Measurements from ENCODE around the gene BPIFA1. TPM values are rescaled to one million over a fixed set of nuclear protein-coding genes. Genes with fewer than 3 reads are reported as not detected.

BPIFA1 gene
- total RNA-seq, 4 donors from 2014 or later = not detected

GRCh38 chr20:33237989-33238388 is 2.2 kb downstream of the BPIFA1 start:
- no peak for DNase-seq (ENCODE audit: low spot score in 2 of 2)

GRCh38 chr20:33239418-33239817 is 3.6 kb downstream of the BPIFA1 start:
- Histone ChIP-seq H3K4me3 (no peak overlapping the region), H3K9me3 (no peaks in the 10 kb centered on the region), H3K4me1 (no peaks in the 10 kb centered on the region), H3K27me3 (no peaks in the 10 kb centered on the region), H3K36me3 (no peaks in the 10 kb centered on the region), H3K27ac (no peak overlapping the region)
- TF ChIP-seq EP300 (IDR thresholded peaks at IDR 0.05) (no peak), CTCF (IDR thresholded peaks at IDR 0.05) (no peak), POLR2A (IDR thresholded peaks at IDR 0.05) (no peak)
- DNase-seq (ENCODE audit: low spot score in 2 of 2) = no peak
- 42 to 46% methylated on average over 1 of the region's 1 CpG for WGBS, 2 donors

More at GRCh38 chr20:33237989-33238388, 2.2 kb downstream of the BPIFA1 start:
- TF ChIP-seq CTCF (IDR thresholded peaks at IDR 0.05) (no peak), POLR2A (IDR thresholded peaks at IDR 0.05) (no peak)
- H3K4me1 ChIP-seq = no peaks in the 10 kb centered on the region
- H3K27ac ChIP-seq = no peak overlapping the region
- H3K36me3 ChIP-seq = no peaks in the 10 kb centered on the region
- no peak overlapping the region for H3K4me3 ChIP-seq
- 77 to 79% methylated on average over 2 to 6 of the region's 6 CpGs for WGBS, 2 donors
- peaks cover 0 to 8% of the 10 kb centered on the region in 2 donors for H3K27me3 ChIP-seq
- no peaks in the 10 kb centered on the region for H3K9me3 ChIP-seq

DNA sequence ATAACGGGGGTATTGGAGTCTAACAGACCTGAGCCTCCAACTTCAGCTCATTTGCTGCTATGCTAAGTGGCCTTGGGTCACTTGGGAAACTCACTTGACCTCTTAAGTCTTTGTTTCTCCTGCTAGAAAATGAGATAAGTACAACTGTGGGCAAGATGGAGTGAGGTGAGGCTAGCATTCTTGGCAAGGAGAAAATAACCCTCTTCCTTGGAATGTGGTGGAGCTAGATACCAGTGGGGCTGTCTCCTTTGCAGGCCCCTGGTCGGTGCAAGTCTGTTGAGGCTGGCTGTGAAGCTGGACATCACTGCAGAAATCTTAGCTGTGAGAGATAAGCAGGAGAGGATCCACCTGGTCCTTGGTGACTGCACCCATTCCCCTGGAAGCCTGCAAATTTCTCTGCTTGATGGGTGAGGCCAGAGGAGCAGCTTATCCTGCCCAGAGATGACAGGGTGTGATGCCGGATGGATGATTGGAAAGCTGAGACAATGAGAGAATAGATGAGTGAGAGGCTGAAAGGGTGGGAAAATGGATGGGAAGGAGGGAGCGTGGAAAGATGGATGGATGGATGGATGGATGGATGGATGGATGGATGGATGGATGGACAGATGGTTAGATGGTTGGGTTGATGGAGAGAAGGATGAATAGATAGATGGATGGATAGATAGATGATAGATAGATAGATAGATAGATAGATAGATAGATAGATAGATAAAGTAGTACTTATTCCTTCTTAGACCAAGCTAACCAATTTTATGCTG is 4.4 kb downstream of the BPIFA1 start:
- no peaks in the 10 kb centered on the region for H3K36me3 ChIP-seq
- no peak overlapping the region for H3K4me3 ChIP-seq
- no peak overlapping the region for H3K27ac ChIP-seq
- TF ChIP-seq EP300 (IDR thresholded peaks at IDR 0.05) (no peak), CTCF (IDR thresholded peaks at IDR 0.05) (no peak), POLR2A (IDR thresholded peaks at IDR 0.05) (no peak)
- DNase-seq (ENCODE audit: low spot score in 2 of 2) = no peak
- no peaks in the 10 kb centered on the region for H3K27me3 ChIP-seq
- 82 to 86% methylated on average over 4 of the region's 4 CpGs for WGBS, 2 donors
- H3K9me3 ChIP-seq = no peaks in the 10 kb centered on the region
- H3K4me1 ChIP-seq = no peaks in the 10 kb centered on the region

DNA sequence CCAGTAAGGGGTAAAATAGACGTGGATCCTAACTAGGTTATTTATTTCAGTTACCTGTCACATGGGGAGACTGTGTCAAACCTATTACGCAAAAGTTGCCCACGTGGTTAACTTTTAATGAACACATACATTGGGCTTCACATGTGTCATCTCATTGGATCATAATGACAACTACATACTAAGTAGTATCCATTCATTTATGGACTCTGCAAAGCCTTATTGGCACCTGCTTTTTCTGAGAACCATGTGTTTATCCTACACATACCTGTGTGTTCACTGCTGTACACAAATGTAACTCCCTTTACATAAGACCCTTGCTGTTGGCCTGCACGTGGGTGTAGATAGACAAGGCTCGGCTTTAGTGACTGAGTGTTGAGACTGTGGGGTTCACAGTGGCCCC is 5.1 kb downstream of the BPIFA1 start:
- 79 to 80% methylated on average over 5 of the region's 5 CpGs for WGBS, 2 donors
- no peak overlapping the region for H3K27ac ChIP-seq

More for the DNA sequence above, 5.1 kb downstream of the BPIFA1 start:
- Histone ChIP-seq H3K4me1 (no peaks in the 10 kb centered on the region), H3K27me3 (no peaks in the 10 kb centered on the region), H3K9me3 (no peaks in the 10 kb centered on the region), H3K36me3 (no peaks in the 10 kb centered on the region), H3K4me3 (no peak overlapping the region)
- no peak for DNase-seq (ENCODE audit: low spot score in 2 of 2)
- TF ChIP-seq CTCF (IDR thresholded peaks at IDR 0.05) (no peak), EP300 (IDR thresholded peaks at IDR 0.05) (no peak), POLR2A (IDR thresholded peaks at IDR 0.05) (no peak)

Data from tibial nerve (tissue), 4 donors.